Left lung (tissue), 10 donors: ENCODE measurements around the gene TCEA2. TPM values are rescaled to one million over a fixed set of nuclear protein-coding genes. Genes with fewer than 3 reads are reported as not detected.

Experiments used
- ATAC-seq: fragments of 200-7000 bp; cut with Tn5 transposase; one replicate; pipeline ENCODE4 v1.9.1; 2020; ENCODE audit warnings: moderate library complexity
- DNase-seq, 4 donors: peaks; one replicate each; pipeline ENCODE4 v3.0.0-alpha.2; 2013 to 2020
- H3K27ac ChIP-seq, 2 donors: fragments of 200-600 bp; sonication (generic) in 1 of 2; one replicate each; pipeline versions ENCODE4 v1.5.0 to v1.8.0; 2020 to 2021
- H3K27me3 ChIP-seq, 2 donors: fragments of 200-600 bp; sonication (generic) in 1 of 2; one replicate each; pipeline versions ENCODE4 v1.5.0 to v1.8.0; 2020 to 2021
- H3K36me3 ChIP-seq, 2 donors: fragments of 200-600 bp; sonication (generic) in 1 of 2; one replicate each; pipeline versions ENCODE4 v1.5.0 to v1.8.0; 2020 to 2021
- H3K4me1 ChIP-seq, 2 donors: fragments of 200-600 bp; one replicate each; pipeline ENCODE4 v1.8.0; 2021
- H3K4me3 ChIP-seq, 2 donors: fragments of 200-600 bp; sonication (generic) in 1 of 2; one replicate each; pipeline versions ENCODE4 v1.5.0 to v1.8.0; 2020 to 2021; ENCODE audit warnings: mild to moderate bottlenecking in 1 of 2
- H3K9me3 ChIP-seq, 2 donors: fragments of 200-600 bp; sonication (generic) in 1 of 2; one replicate each; pipeline versions ENCODE4 v1.5.0 to v1.8.0; 2020 to 2021
- CTCF ChIP-seq, 2 donors: fragments of 200-600 bp; sonication (generic) in 1 of 2; IDR thresholded peaks; one replicate each; pipeline versions ENCODE4 v1.5.0 to v1.8.0; 2021; ENCODE audit warnings: antibody characterized with exemption in 2 of 2
- intact Hi-C, 2 donors: fragments of 100-400 bp; cut with DNase I; formaldehyde crosslinking; loops; one replicate each; pipeline versions ENCODE4 v1.11.2 to v1.14.2; 2022
- polyA plus RNA-seq, 6 donors: library from polyadenylated mRNA; unstranded; fragments of 120-200 nt; gene quantifications; one replicate each; pipeline ENCODE4 v1.2.1, GENCODE V29; 2013; ENCODE audit not compliant: insufficient read length in 6 of 6
- total RNA-seq, 2 donors: library from RNA; stranded (reverse); fragmentation: NEBNext Ultra II Directional; extraction: Animal tissue kit (Norgen Biotek cat#: 25700); gene quantifications; one replicate each; pipeline ENCODE4 v1.2.1, GENCODE V29; 2021
- donor health status: DM: no; HTN: yes; CAD: no.
- donor health status: DM: no; HTN: no; CAD: no.

The TCEA2 gene
- total and polyA plus RNA-seq, 8 donors = 31.2 to 93.0 (median 75.9) TPM

DNA sequence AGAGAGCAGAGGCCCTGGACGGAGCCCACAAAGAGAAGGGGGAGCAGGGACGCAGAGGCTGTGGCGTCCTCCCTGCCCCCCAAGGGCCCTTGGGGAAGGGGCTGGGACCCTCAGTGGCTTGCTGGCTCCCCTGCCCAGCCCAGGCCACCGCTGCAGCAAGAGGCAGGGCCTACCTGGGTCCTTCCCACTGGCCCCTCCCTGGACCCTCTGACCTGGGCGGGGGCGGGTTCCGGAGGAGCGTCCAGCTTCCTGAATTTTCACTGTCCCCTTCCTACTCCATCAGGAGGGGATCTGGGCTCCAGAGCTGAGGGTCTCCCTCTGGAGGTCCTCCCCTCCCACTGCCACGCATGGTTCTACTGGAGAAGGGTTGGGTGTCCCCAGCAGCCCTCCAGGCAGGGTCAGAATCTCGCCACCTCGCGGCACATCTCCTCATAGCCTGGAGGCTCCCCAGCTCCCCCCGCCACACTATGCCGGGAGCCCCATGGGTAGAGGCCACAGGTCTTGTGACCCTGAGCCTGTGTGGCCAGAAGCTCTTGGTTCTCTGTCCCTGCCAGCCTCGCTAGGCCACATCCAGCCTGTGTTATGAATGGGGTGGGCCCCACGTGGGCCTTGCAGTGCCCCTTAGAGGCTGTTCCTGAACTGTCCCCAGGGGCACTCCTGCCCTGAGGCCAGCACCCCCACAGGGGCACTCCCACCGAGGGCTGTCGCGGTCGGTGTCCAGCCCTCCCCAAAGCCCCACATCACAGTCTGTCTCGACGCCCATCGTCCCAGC is 12.6 kb upstream of the TCEA2 start:
- Histone ChIP-seq H3K4me1 (peaks cover 0 to 26% of the 10 kb centered on the region in 2 donors), H3K4me3 (peak overlapping the region in 1 of 2 donors; percentile 31), H3K9me3 (no peaks in the 10 kb centered on the region), H3K36me3 (peaks cover 0 to 8% of the 10 kb centered on the region in 2 donors), H3K27ac (peak overlapping the region; percentile 71 to 73), H3K27me3 (peaks cover 36 to 97% of the 10 kb centered on the region in 2 donors)
- intact Hi-C loops = no loop called here
- no peak for DNase-seq
- TF ChIP-seq CTCF (IDR thresholded peaks at IDR 0.05) = no peak
- ATAC-seq = no peak

DNA sequence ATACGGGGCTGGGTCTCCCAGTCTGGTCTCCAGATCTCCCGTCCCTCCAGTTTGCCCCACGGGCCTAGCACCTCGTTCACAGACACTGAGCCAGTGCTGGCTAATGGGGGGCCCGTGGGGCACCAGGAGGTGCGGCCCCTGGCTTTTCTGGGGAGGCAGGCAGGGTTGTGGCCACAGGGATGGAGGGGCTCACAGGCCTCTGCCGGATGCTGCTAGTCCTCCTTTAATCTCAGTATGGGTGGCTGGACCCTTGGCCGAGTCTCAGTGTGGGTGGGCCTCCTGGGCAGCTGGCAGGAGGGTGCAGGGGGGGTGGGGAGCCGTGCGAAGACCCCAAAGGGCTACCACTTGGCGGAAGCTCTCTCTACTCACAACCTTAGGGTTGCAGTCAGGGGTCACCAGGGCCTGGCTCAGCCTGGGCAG is 12.0 kb upstream of the TCEA2 start:
- no peak for TF ChIP-seq CTCF (IDR thresholded peaks at IDR 0.05)
- ATAC-seq = no peak
- Histone ChIP-seq H3K4me3 (peak overlapping the region in 1 of 2 donors; percentile 31), H3K36me3 (peaks cover 0 to 8% of the 10 kb centered on the region in 2 donors), H3K9me3 (no peaks in the 10 kb centered on the region), H3K4me1 (peaks cover 4 to 30% of the 10 kb centered on the region in 2 donors), H3K27me3 (peaks cover 36 to 97% of the 10 kb centered on the region in 2 donors), H3K27ac (peak overlapping the region; percentile 71 to 73)
- intact Hi-C loops = no loop called here
- no peak for DNase-seq

GRCh38 chr20:64051561-64052325 is 11.3 kb upstream of the TCEA2 start:
- H3K27me3 ChIP-seq = peaks cover 36 to 97% of the 10 kb centered on the region in 2 donors
- peak; percentile 25 for ATAC-seq
- peak in 1 of 4 donors; percentile 32 for DNase-seq

DNA sequence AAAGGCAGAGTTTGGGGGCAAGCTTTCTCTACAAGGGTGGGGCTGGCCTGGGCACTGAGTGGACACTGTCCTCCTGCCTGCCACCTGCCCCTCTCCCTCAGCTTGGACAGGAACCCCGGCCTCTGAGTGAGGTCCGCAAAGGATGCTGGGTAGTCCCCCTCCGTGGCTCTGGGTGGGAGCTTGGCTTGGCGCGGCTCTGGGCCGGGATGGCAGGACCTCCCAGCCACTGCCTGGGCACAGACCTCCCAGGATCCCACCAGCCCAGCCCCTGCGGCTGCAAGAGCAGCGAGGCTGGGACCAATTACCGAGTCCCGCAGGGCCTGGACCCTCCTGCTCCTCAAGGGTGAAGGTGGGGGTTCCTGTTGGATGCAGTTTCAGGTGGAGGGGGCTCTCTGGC is 10.7 kb upstream of the TCEA2 start:
- ATAC-seq (no peak), DNase-seq (no peak)
- intact Hi-C loops = no loop called here
- no peak for TF ChIP-seq CTCF (IDR thresholded peaks at IDR 0.05)
- Histone ChIP-seq H3K36me3 (peaks cover 0 to 8% of the 10 kb centered on the region in 2 donors), H3K4me3 (no peak overlapping the region), H3K9me3 (no peaks in the 10 kb centered on the region), H3K27ac (peak overlapping the region; percentile 71 to 76), H3K27me3 (peaks cover 31 to 97% of the 10 kb centered on the region in 2 donors), H3K4me1 (peaks cover 6 to 43% of the 10 kb centered on the region in 2 donors)

More at GRCh38 chr20:64051561-64052325, 11.3 kb upstream of the TCEA2 start:
- Histone ChIP-seq H3K4me1 (peaks cover 6 to 37% of the 10 kb centered on the region in 2 donors), H3K9me3 (no peaks in the 10 kb centered on the region), H3K27ac (peak overlapping the region; percentile 71 to 76), H3K36me3 (peaks cover 0 to 8% of the 10 kb centered on the region in 2 donors), H3K4me3 (no peak overlapping the region)
- no peak for TF ChIP-seq CTCF (IDR thresholded peaks at IDR 0.05)
- intact Hi-C loops = no loop called here
